Stimulated activated CD8-positive, alpha-beta memory T cell treated with anti-CD3 and anti-CD28 coated beads, Interleukin-7, amount 100 ng/mL, for 24 hours (primary cell): ENCODE measurements around the gene SPATA31E1.
"Not testable (repeated sequence)": the region's sequence is repeated elsewhere in the genome, so short reads cannot be mapped to it uniquely, and the experiment has no call there.

Experiments
- DNase-seq: peaks from one replicate; pipeline ENCODE4 v3.0.0-alpha.2; 2020; ENCODE audit warnings: low read depth

SPATA31E1 gene

DNA sequence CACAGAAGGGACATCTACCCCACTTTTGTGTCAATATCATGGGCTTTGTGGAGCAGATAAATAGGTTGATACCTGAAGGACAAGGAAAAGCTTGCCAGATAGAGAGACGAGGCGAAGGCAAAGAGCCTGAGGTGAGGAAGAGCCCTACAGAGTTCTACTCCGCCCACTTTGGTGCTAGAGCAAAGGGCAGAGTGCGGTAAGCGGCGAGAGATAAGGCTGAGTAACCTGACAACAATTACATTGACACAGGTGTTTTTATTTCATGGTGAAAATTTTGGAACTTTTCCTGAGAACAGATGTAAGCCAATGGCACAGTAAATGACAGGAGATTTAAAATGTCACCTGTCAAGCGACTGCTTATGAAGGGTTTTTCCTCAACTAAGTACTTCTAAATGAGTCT, 51.8 kb downstream of the SPATA31E1 start:
- not testable (repeated sequence) for DNase-seq

GRCh38 chr9:87937352-87937751, 54.7 kb downstream of the SPATA31E1 start:
- not testable (repeated sequence) for DNase-seq

DNA sequence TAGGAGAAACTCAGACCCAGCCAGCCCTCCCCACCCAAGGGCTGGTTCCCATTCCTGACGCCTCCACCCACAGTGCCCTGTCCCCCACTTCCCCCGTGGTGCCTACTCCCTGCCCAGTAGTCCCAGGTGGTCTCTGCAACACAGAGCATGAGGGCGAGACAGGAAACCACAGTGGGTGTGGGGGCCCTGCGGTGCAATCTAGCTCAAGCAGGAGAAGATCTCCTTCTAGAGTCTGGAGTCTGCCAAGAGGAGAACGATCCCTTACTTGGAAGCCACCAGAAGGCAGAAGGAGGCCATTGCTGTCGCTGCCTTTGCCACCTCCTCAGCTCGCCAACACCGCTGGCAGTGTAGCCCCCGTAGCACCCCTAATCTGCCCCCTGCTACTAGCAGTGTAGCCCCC, 55.2 kb downstream of the SPATA31E1 start:
- not testable (repeated sequence) for DNase-seq

- DNase-seq: not testable (repeated sequence)
Observed at GRCh38 chr9:87938336-87938735, 55.7 kb downstream of the SPATA31E1 start.
